Globus pallidus (tissue), 1 donor: ENCODE data around the gene MEIOC.
"Not testable (repeated sequence)": the region's sequence is repeated elsewhere in the genome, so short reads cannot be mapped to it uniquely, and the experiment has no call there.

Experiments used
- DNase-seq: peaks from one replicate; pipeline ENCODE4 v3.0.0-alpha.2; 2015; ENCODE audit warnings: low spot score

MEIOC gene

GRCh38 chr17:44655983-44656710 is at the start of gene MEIOC:
Gene MEIOC (plus strand): TSS chr17:44656468. CDS start chr17:44656614, 146 bp downstream.
- DNase-seq = no peak

- DNase-seq = no peak
Observed at GRCh38 chr17:44606658-44607057, 49.6 kb upstream of the MEIOC start.

GRCh38 chr17:44607836-44608690 is 48.2 kb upstream of the MEIOC start:
- DNase-seq = no peak

GRCh38 chr17:44608727-44609435 is 47.4 kb upstream of the MEIOC start:
- no peak for DNase-seq

GRCh38 chr17:44610331-44610730 is 45.9 kb upstream of the MEIOC start:
- no peak for DNase-seq

GRCh38 chr17:44610871-44611270 is 45.4 kb upstream of the MEIOC start:
- no peak for DNase-seq

GRCh38 chr17:44614862-44615261 is 41.4 kb upstream of the MEIOC start:
- DNase-seq = no peak

- DNase-seq = not testable (repeated sequence)
Observed at GRCh38 chr17:44618652-44619051, 37.6 kb upstream of the MEIOC start.

GRCh38 chr17:44623070-44623725 is 33.1 kb upstream of the MEIOC start:
- DNase-seq = no peak

- no peak for DNase-seq
Observed at GRCh38 chr17:44627513-44628242, 28.6 kb upstream of the MEIOC start.

GRCh38 chr17:44628243-44629188 is 27.8 kb upstream of the MEIOC start:
- peak; percentile 9 for DNase-seq

- DNase-seq = no peak
Observed at GRCh38 chr17:44629314-44629713, 27.0 kb upstream of the MEIOC start.

GRCh38 chr17:44630703-44631102 is 25.6 kb upstream of the MEIOC start:
- no peak for DNase-seq

- DNase-seq = no peak
Observed at GRCh38 chr17:44633998-44634397, 22.3 kb upstream of the MEIOC start.

- DNase-seq = not testable (repeated sequence)
Observed at GRCh38 chr17:44634401-44634800, 21.9 kb upstream of the MEIOC start.

- peak; percentile 5 for DNase-seq
Observed at GRCh38 chr17:44636562-44636961, 19.7 kb upstream of the MEIOC start.

GRCh38 chr17:44637066-44637465 is 19.2 kb upstream of the MEIOC start:
- no peak for DNase-seq

GRCh38 chr17:44642834-44643233 is 13.4 kb upstream of the MEIOC start:
- no peak for DNase-seq

- no peak for DNase-seq
Observed at GRCh38 chr17:44645341-44645740, 10.9 kb upstream of the MEIOC start.

GRCh38 chr17:44646280-44646679 is 10.0 kb upstream of the MEIOC start:
- DNase-seq = no peak
